ENCODE data around the gene SYF2. TPM values are rescaled to one million over a fixed set of nuclear protein-coding genes. Genes with fewer than 3 reads are reported as not detected.
"Not testable (repeated sequence)": the region's sequence is repeated elsewhere in the genome, so short reads cannot be mapped to it uniquely, and the experiment has no call there.

Gene SYF2
- total and polyA plus RNA-seq, 2 donors (not counting 1 experiment from before 2014, with no cell fraction given): 41.6 to 42.4 TPM

- not testable (repeated sequence) for H3K4me1 ChIP-seq (ENCODE audit: control insufficient read depth, extremely low read depth, insufficient read depth, low read length); H3K27me3 ChIP-seq (ENCODE audit: control insufficient read depth, insufficient read depth, low read length); H3K4me2 ChIP-seq (ENCODE audit: extremely low read depth, insufficient read depth, low read length); H4K20me1 ChIP-seq (ENCODE audit: control insufficient read depth, extremely low read depth, insufficient read depth, low read length); H2AFZ ChIP-seq (ENCODE audit: low read length); H3K9me3 ChIP-seq (ENCODE audit: control insufficient read depth, insufficient read depth, low read depth, low read length); H3K79me2 ChIP-seq (ENCODE audit: control insufficient read depth, insufficient read depth, low read length); H3K36me3 ChIP-seq (ENCODE audit: control insufficient read depth, insufficient read depth, low read length); H3K27ac ChIP-seq (ENCODE audit: insufficient read depth, low read length); H3K4me3 ChIP-seq (replicated peaks in 1 of 4; ENCODE audit: control extremely low read depth in 1 of 4, insufficient read depth in 1 of 4, low read depth in 3 of 4, low read length in 4 of 4); DNase-seq (ENCODE audit: low read depth in 2 of 2); H3K9ac ChIP-seq (ENCODE audit: insufficient read depth, low read length)
Measured at GRCh38 chr1:25272238-25272637, 39.9 kb upstream of the SYF2 start, which contains the start of gene RHD. TSS of gene RHD (plus strand) at chr1:25272509. CDS start at chr1:25272548, 39 bp downstream.

GRCh38 chr1:25268143-25268760, 36.0 kb upstream of the SYF2 start:
- H4K20me1 ChIP-seq (ENCODE audit: control insufficient read depth, extremely low read depth, insufficient read depth, low read length); DNase-seq (ENCODE audit: low read depth in 2 of 2); H3K27ac ChIP-seq (ENCODE audit: insufficient read depth, low read length); H3K4me1 ChIP-seq (ENCODE audit: control insufficient read depth, extremely low read depth, insufficient read depth, low read length); H3K9ac ChIP-seq (ENCODE audit: insufficient read depth, low read length); H3K9me3 ChIP-seq (ENCODE audit: control insufficient read depth, insufficient read depth, low read depth, low read length); H3K36me3 ChIP-seq (ENCODE audit: control insufficient read depth, insufficient read depth, low read length); H3K79me2 ChIP-seq (ENCODE audit: control insufficient read depth, insufficient read depth, low read length); H3K4me2 ChIP-seq (ENCODE audit: extremely low read depth, insufficient read depth, low read length); H2AFZ ChIP-seq (ENCODE audit: low read length); H3K27me3 ChIP-seq (ENCODE audit: control insufficient read depth, insufficient read depth, low read length): not testable (repeated sequence)
- H3K4me3 ChIP-seq (replicated peaks in 1 of 4; ENCODE audit: control extremely low read depth in 1 of 4, insufficient read depth in 1 of 4, low read depth in 3 of 4, low read length in 4 of 4): peak overlapping the region in 1 of 4 experiments; percentile 52

GRCh38 chr1:25267288-25268142, 35.2 kb upstream of the SYF2 start:
- not testable (repeated sequence) for H2AFZ ChIP-seq (ENCODE audit: low read length); H3K9ac ChIP-seq (ENCODE audit: insufficient read depth, low read length)

GRCh38 chr1:25266554-25267287, 34.4 kb upstream of the SYF2 start:
- H3K4me2 ChIP-seq (ENCODE audit: extremely low read depth, insufficient read depth, low read length): peak overlapping the region; percentile 75
- H3K36me3 ChIP-seq (ENCODE audit: control insufficient read depth, insufficient read depth, low read length); H3K4me1 ChIP-seq (ENCODE audit: control insufficient read depth, extremely low read depth, insufficient read depth, low read length); DNase-seq (ENCODE audit: low read depth in 2 of 2); H3K79me2 ChIP-seq (ENCODE audit: control insufficient read depth, insufficient read depth, low read length); H2AFZ ChIP-seq (ENCODE audit: low read length); H3K27ac ChIP-seq (ENCODE audit: insufficient read depth, low read length); H3K27me3 ChIP-seq (ENCODE audit: control insufficient read depth, insufficient read depth, low read length); H4K20me1 ChIP-seq (ENCODE audit: control insufficient read depth, extremely low read depth, insufficient read depth, low read length); H3K9me3 ChIP-seq (ENCODE audit: control insufficient read depth, insufficient read depth, low read depth, low read length); H3K9ac ChIP-seq (ENCODE audit: insufficient read depth, low read length): not testable (repeated sequence)
- peak overlapping the region in 3 of 4 experiments; percentile 16 to 78 (median 29) for H3K4me3 ChIP-seq (replicated peaks in 1 of 4; ENCODE audit: control extremely low read depth in 1 of 4, insufficient read depth in 1 of 4, low read depth in 3 of 4, low read length in 4 of 4)

More at GRCh38 chr1:25267288-25268142, 35.2 kb upstream of the SYF2 start:
- H3K4me1 ChIP-seq (ENCODE audit: control insufficient read depth, extremely low read depth, insufficient read depth, low read length); H3K27ac ChIP-seq (ENCODE audit: insufficient read depth, low read length); H3K27me3 ChIP-seq (ENCODE audit: control insufficient read depth, insufficient read depth, low read length); H4K20me1 ChIP-seq (ENCODE audit: control insufficient read depth, extremely low read depth, insufficient read depth, low read length); H3K9me3 ChIP-seq (ENCODE audit: control insufficient read depth, insufficient read depth, low read depth, low read length); H3K79me2 ChIP-seq (ENCODE audit: control insufficient read depth, insufficient read depth, low read length); H3K4me2 ChIP-seq (ENCODE audit: extremely low read depth, insufficient read depth, low read length); H3K36me3 ChIP-seq (ENCODE audit: control insufficient read depth, insufficient read depth, low read length): not testable (repeated sequence)
- peak overlapping the region in 2 of 4 experiments; percentile 44 to 69 for H3K4me3 ChIP-seq (replicated peaks in 1 of 4; ENCODE audit: control extremely low read depth in 1 of 4, insufficient read depth in 1 of 4, low read depth in 3 of 4, low read length in 4 of 4)
- DNase-seq (ENCODE audit: low read depth in 2 of 2): peak; percentile 67 to 78

GRCh38 chr1:25260336-25260735, 28.0 kb upstream of the SYF2 start:
- H3K79me2 ChIP-seq (ENCODE audit: control insufficient read depth, insufficient read depth, low read length); H3K9me3 ChIP-seq (ENCODE audit: control insufficient read depth, insufficient read depth, low read depth, low read length); H2AFZ ChIP-seq (ENCODE audit: low read length); H3K9ac ChIP-seq (ENCODE audit: insufficient read depth, low read length); DNase-seq (ENCODE audit: low read depth in 2 of 2); H3K27ac ChIP-seq (ENCODE audit: insufficient read depth, low read length); H3K4me3 ChIP-seq (replicated peaks in 1 of 4; ENCODE audit: control extremely low read depth in 1 of 4, insufficient read depth in 1 of 4, low read depth in 3 of 4, low read length in 4 of 4); H3K4me2 ChIP-seq (ENCODE audit: extremely low read depth, insufficient read depth, low read length); H4K20me1 ChIP-seq (ENCODE audit: control insufficient read depth, extremely low read depth, insufficient read depth, low read length); H3K36me3 ChIP-seq (ENCODE audit: control insufficient read depth, insufficient read depth, low read length); H3K27me3 ChIP-seq (ENCODE audit: control insufficient read depth, insufficient read depth, low read length); H3K4me1 ChIP-seq (ENCODE audit: control insufficient read depth, extremely low read depth, insufficient read depth, low read length): not testable (repeated sequence)
